Measurements from ENCODE around the gene CADPS. TPM values are rescaled to one million over a fixed set of nuclear protein-coding genes. Genes with fewer than 3 reads are reported as not detected.

CADPS gene
- total and polyA plus RNA-seq, 9 of the 15 experiments (the other 6 are each of a cell fraction or from before 2014, with no cell fraction given), result not detected

DNA sequence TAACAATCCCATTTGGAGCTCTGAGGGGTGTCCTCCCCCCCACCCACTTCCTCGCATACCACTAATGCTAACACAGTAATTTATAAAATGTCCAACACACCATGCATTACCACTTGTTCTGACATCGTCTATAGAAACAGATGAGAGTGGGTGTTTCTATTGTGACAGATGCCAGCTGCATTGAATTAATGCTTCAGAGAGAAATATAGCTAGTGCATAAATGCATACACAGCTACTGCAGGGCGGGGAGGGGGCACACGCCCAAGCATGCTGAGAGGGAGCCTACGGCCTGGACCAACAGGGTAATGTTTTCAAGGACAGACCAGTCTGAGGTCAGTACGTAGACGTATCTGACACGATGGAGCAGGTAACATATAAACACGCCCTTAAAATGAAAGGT lies 395.9 kb downstream of the CADPS start:
- Histone ChIP-seq H3K4me2 (ENCODE audit: insufficient read depth, low read length) (no peak overlapping the region), H3K36me3 (ENCODE audit: control insufficient read depth, insufficient read depth, low read length) (no peaks in the 10 kb centered on the region), H3K9me1 (ENCODE audit: control insufficient read depth, insufficient read depth, low read length) (no peaks in the 10 kb centered on the region), H3K27ac (ENCODE audit: extremely low read depth, low read depth, low read length) (no peak overlapping the region), H3K4me1 (replicated peaks in 1 of 2; ENCODE audit: control insufficient read depth in 2 of 2, insufficient read depth in 2 of 2, low read length in 2 of 2) (no peaks in the 10 kb centered on the region), H3K79me2 (ENCODE audit: control insufficient read depth, insufficient read depth, low read length) (no peaks in the 10 kb centered on the region), H3K9me3 (replicated peaks; ENCODE audit: control insufficient read depth, insufficient read depth, low read depth, low read length) (no peaks in the 10 kb centered on the region), H4K20me1 (replicated peaks; ENCODE audit: control insufficient read depth, insufficient read depth, low read length) (no peaks in the 10 kb centered on the region), H3K27me3 (ENCODE audit: control insufficient read depth in 2 of 2, insufficient read depth in 2 of 2, low read length in 2 of 2) (no peaks in the 10 kb centered on the region), H3K4me3 (no peak overlapping the region), H2AFZ (ENCODE audit: low read depth, low read length) (no peak overlapping the region), H3K9ac (ENCODE audit: insufficient read depth in 1 of 2, low read depth in 2 of 2, low read length in 2 of 2) (no peak overlapping the region)
- WGBS (ENCODE audit: insufficient coverage, low coverage, missing lambda C conversion rate), result 0% methylated on average over 8 of the region's 9 CpGs
- TF ChIP-seq ZNF24 (IDR thresholded peaks at IDR 0.05), result no peak
- TF ChIP-seq ZNF445 (CRISPR knock-in tag; IDR thresholded peaks at IDR 0.05; ENCODE audit: low read depth), result no peak
- no peak for TF ChIP-seq XRCC3 (IDR thresholded peaks at IDR 0.05)
- TF ChIP-seq, protein P1, sequence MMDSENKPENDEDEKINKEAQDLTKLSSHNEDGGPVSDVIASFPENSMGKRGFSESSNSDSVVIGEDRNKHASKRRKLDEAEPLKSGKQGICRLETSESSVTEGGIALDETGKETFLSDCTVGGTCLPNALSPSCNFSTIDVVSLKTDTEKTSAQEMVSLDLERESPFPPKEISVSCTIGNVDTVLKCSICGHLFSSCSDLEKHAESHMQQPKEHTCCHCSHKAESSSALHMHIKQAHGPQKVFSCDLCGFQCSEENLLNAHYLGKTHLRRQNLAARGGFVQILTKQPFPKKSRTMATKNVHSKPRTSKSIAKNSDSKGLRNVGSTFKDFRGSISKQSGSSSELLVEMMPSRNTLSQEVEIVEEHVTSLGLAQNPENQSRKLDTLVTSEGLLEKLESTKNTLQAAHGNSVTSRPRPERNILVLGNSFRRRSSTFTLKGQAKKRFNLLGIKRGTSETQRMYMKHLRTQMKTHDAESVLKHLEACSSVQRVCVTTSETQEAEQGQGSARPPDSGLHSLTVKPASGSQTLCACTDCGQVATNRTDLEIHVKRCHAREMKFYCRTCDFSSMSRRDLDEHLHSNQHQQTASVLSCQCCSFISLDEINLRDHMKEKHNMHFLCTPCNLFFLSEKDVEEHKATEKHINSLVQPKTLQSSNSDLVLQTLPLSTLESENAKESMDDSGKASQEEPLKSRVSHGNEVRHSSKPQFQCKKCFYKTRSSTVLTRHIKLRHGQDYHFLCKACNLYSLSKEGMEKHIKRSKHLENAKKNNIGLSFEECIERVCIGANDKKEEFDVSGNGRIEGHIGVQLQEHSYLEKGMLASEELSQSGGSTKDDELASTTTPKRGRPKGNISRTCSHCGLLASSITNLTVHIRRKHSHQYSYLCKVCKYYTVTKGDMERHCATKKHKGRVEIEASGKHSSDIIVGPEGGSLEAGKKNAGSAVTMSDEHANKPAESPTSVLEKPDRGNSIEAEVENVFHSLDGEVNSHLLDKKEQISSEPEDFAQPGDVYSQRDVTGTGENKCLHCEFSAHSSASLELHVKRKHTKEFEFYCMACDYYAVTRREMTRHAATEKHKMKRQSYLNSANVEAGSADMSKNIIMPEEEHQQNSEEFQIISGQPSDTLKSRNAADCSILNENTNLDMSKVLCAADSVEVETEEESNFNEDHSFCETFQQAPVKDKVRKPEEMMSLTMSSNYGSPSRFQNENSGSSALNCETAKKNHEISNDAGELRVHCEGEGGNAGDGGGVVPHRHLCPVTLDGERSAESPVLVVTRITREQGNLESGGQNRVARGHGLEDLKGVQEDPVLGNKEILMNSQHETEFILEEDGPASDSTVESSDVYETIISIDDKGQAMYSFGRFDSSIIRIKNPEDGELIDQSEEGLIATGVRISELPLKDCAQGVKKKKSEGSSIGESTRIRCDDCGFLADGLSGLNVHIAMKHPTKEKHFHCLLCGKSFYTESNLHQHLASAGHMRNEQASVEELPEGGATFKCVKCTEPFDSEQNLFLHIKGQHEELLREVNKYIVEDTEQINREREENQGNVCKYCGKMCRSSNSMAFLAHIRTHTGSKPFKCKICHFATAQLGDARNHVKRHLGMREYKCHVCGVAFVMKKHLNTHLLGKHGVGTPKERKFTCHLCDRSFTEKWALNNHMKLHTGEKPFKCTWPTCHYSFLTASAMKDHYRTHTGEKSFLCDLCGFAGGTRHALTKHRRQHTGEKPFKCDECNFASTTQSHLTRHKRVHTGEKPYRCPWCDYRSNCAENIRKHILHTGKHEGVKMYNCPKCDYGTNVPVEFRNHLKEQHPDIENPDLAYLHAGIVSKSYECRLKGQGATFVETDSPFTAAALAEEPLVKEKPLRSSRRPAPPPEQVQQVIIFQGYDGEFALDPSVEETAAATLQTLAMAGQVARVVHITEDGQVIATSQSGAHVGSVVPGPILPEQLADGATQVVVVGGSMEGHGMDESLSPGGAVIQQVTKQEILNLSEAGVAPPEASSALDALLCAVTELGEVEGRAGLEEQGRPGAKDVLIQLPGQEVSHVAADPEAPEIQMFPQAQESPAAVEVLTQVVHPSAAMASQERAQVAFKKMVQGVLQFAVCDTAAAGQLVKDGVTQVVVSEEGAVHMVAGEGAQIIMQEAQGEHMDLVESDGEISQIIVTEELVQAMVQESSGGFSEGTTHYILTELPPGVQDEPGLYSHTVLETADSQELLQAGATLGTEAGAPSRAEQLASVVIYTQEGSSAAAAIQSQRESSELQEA (IDR thresholded peaks at IDR 0.05; ENCODE audit: low read depth), result no peak
- no peak for TF ChIP-seq ZNF263 (CRISPR knock-in tag; IDR thresholded peaks at IDR 0.05; ENCODE audit: borderline replicate concordance)
- FAIRE-seq (no peak), DNase-seq (ENCODE audit: extremely low read depth in 1 of 4, low spot score in 3 of 4) (no peak), ATAC-seq (no peak)
- ChIA-PET CTCF (ENCODE audit: low intra/inter-chr PET ratio) (no interaction called here), POLR2A (no interaction called here)
- no TSS peak for BruUV-seq (replicated peaks)
- intact Hi-C loops (cut with micrococcal nuclease), result no loop called here
- in situ Hi-C loops (cut with MboI), result no loop called here

All from K562 (cell line).